ENCODE results near the gene EID3. TPM values are rescaled to one million over a fixed set of nuclear protein-coding genes. Genes with fewer than 3 reads are reported as not detected.

Gene EID3
- 6.5 and 11.4 TPM in 2 replicates for total RNA-seq

GRCh38 chr12:104303538-104304151 lies at the start of gene EID3:
EID3 (plus strand) TSS chr12:104303739; CDS start chr12:104303935, 196 bp downstream.

Other genes with a start within 250 kb of the EID3 start
- gene HCFC2, start 239.2 kb upstream of the EID3 start, total RNA-seq: 10.8 and 16.4 TPM in 2 replicates
- 9.5 and 13.4 TPM in 2 replicates for gene NFYB, start 165.5 kb upstream of the EID3 start, total RNA-seq
- gene TXNRD1, start 88.0 kb upstream of the EID3 start, total RNA-seq: 376 and 516 TPM in 2 replicates
- 6.2 and 18.2 TPM in 2 replicates for gene CHST11, start 153.2 kb downstream of the EID3 start, total RNA-seq

All from vein endothelial cell (primary cell).